Measurements from ENCODE around the gene GNG7.

DNA sequence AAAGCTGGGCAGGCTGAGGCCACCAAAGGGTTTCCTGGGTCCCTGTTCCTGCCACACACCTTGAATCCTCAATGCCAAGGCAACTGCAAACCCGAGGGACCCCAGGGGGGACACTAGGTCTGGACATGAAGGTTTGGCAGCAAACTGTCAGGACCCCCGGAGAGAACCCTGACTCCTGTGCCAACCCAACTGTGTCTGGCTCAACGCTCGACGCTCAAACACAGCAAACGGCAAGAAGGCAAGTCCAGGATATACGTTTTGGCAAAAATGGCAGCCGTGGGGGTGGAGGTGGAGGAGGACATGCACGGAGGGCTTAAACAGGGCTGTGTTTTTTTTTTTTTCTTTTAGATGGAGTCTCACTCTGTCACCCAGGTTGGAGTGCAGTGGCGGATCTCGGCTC lies 153.5 kb downstream of the GNG7 start:
- no peak for TF ChIP-seq POLR2A (IDR thresholded peaks at IDR 0.05)
- TF ChIP-seq, protein P1, sequence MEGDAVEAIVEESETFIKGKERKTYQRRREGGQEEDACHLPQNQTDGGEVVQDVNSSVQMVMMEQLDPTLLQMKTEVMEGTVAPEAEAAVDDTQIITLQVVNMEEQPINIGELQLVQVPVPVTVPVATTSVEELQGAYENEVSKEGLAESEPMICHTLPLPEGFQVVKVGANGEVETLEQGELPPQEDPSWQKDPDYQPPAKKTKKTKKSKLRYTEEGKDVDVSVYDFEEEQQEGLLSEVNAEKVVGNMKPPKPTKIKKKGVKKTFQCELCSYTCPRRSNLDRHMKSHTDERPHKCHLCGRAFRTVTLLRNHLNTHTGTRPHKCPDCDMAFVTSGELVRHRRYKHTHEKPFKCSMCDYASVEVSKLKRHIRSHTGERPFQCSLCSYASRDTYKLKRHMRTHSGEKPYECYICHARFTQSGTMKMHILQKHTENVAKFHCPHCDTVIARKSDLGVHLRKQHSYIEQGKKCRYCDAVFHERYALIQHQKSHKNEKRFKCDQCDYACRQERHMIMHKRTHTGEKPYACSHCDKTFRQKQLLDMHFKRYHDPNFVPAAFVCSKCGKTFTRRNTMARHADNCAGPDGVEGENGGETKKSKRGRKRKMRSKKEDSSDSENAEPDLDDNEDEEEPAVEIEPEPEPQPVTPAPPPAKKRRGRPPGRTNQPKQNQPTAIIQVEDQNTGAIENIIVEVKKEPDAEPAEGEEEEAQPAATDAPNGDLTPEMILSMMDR (IDR thresholded peaks at IDR 0.05), result no peak

Measured in testis (tissue), 2 donors.